ENCODE data around the gene AURKA. TPM values are rescaled to one million over a fixed set of nuclear protein-coding genes. Genes with fewer than 3 reads are reported as not detected.

The AURKA gene
- polyA plus RNA-seq, 1 of the 3 experiments (the other 2 are of a cell fraction) = 24.6 TPM

GRCh38 chr20:56424931-56425330 lies 32.9 kb upstream of the AURKA start:
- CTCF ChIA-PET = no interaction called here
- H3K9ac ChIP-seq = no peak overlapping the region

More at GRCh38 chr20:56424931-56425330, 32.9 kb upstream of the AURKA start:
- H3K4me2 ChIP-seq = no peak overlapping the region
- DNase-seq = no peak
- POLR2A ChIA-PET = no interaction called here
- no peaks in the 10 kb centered on the region for H3K79me2 ChIP-seq (ENCODE audit: insufficient read depth)
- H3K4me3 ChIP-seq (ENCODE audit: low read depth in 2 of 2, low read length in 1 of 2) = no peak overlapping the region
- no peaks in the 10 kb centered on the region for H3K9me3 ChIP-seq
- TF ChIP-seq USF1 (IDR thresholded peaks at IDR 0.05; ENCODE audit: borderline replicate concordance, low read depth) = no peak
- TF ChIP-seq FOXM1 (IDR thresholded peaks at IDR 0.05; ENCODE audit: low read depth) = no peak
- TF ChIP-seq, protein P1, sequence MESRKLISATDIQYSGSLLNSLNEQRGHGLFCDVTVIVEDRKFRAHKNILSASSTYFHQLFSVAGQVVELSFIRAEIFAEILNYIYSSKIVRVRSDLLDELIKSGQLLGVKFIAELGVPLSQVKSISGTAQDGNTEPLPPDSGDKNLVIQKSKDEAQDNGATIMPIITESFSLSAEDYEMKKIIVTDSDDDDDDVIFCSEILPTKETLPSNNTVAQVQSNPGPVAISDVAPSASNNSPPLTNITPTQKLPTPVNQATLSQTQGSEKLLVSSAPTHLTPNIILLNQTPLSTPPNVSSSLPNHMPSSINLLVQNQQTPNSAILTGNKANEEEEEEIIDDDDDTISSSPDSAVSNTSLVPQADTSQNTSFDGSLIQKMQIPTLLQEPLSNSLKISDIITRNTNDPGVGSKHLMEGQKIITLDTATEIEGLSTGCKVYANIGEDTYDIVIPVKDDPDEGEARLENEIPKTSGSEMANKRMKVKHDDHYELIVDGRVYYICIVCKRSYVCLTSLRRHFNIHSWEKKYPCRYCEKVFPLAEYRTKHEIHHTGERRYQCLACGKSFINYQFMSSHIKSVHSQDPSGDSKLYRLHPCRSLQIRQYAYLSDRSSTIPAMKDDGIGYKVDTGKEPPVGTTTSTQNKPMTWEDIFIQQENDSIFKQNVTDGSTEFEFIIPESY (IDR thresholded peaks at IDR 0.05; ENCODE audit: borderline replicate concordance, low read depth) = no peak
- no peak for TF ChIP-seq EP300 (IDR thresholded peaks at IDR 0.05; ENCODE audit: borderline replicate concordance in 1 of 2, low read depth in 1 of 2, low read length in 1 of 2)
- no peak for TF ChIP-seq CTCF (IDR thresholded peaks at IDR 0.05)
- TF ChIP-seq CHD2 (IDR thresholded peaks at IDR 0.05; ENCODE audit: low read length, partially characterized antibody) = no peak
- TF ChIP-seq NFIC (IDR thresholded peaks at IDR 0.05; ENCODE audit: borderline replicate concordance) = no peak
- no peak for TF ChIP-seq RCOR1 (IDR thresholded peaks at IDR 0.05; ENCODE audit: low read length)
- TF ChIP-seq EZH2phosphoT487 (IDR thresholded peaks at IDR 0.05; ENCODE audit: borderline replicate concordance, low read depth) = no peak
- no peak for TF ChIP-seq GABPA (IDR thresholded peaks at IDR 0.05; ENCODE audit: low read depth)
- TF ChIP-seq TEAD4 (IDR thresholded peaks at IDR 0.05; ENCODE audit: borderline replicate concordance, insufficient read depth) = no peak
- TF ChIP-seq FOXJ3 (CRISPR knock-in tag; IDR thresholded peaks at IDR 0.05) = no peak
- TF ChIP-seq ELF1 (IDR thresholded peaks at IDR 0.05) = no peak
- no peak for TF ChIP-seq TAF1 (IDR thresholded peaks at IDR 0.05; ENCODE audit: borderline replicate concordance, low read depth, low read length)
- TF ChIP-seq, protein P2, sequence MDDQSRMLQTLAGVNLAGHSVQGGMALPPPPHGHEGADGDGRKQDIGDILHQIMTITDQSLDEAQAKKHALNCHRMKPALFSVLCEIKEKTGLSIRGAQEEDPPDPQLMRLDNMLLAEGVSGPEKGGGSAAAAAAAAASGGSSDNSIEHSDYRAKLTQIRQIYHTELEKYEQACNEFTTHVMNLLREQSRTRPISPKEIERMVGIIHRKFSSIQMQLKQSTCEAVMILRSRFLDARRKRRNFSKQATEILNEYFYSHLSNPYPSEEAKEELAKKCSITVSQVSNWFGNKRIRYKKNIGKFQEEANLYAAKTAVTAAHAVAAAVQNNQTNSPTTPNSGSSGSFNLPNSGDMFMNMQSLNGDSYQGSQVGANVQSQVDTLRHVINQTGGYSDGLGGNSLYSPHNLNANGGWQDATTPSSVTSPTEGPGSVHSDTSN (IDR thresholded peaks at IDR 0.05) = no peak
- H3F3A ChIP-seq (replicated peaks; ENCODE audit: insufficient read depth) = peaks cover 3% of the 10 kb centered on the region
- no peaks in the 10 kb centered on the region for H4K20me1 ChIP-seq (ENCODE audit: insufficient read depth)
- no peak overlapping the region for H3K27ac ChIP-seq (ENCODE audit: low read depth in 2 of 2, low read length in 1 of 2)
- no CpG with 5 or more reads among the region's 1 CpG for WGBS (ENCODE audit: low lambda C conversion rate)
- H3K36me3 ChIP-seq (replicated peaks in 1 of 2; ENCODE audit: control insufficient read depth in 1 of 2, insufficient read depth in 2 of 2, low read length in 1 of 2) = no peaks in the 10 kb centered on the region
- H3K9me2 ChIP-seq = no peaks in the 10 kb centered on the region
- peaks cover 0 to 10% of the 10 kb centered on the region in 2 experiments; a peak in 1 of 4 replicates for H3K4me1 ChIP-seq (ENCODE audit: control insufficient read depth in 1 of 2, insufficient read depth in 2 of 2, low read depth in 1 of 2, low read length in 1 of 2)
- no peaks in the 10 kb centered on the region for H3K27me3 ChIP-seq (ENCODE audit: insufficient read depth)
- H2AFZ ChIP-seq (ENCODE audit: low read depth) = no peak overlapping the region

All from SK-N-SH (cell line).